OCI-LY1 (cell line): ENCODE measurements around the gene LRRC3C.

Experiments
- H2AFZ ChIP-seq: fragments of 200-600 bp; sonication (generic), shearing (Covaris generic); 2 replicates; pipeline ENCODE4 v1.6.0; 2014; ENCODE audit warnings: antibody characterized with exemption, mild to moderate bottlenecking, low read length
- H3F3A ChIP-seq: fragments of 200-600 bp; sonication (generic), shearing (Covaris generic); 2 replicates; pipeline ENCODE4 v1.6.0; 2014; ENCODE audit warnings: mild to moderate bottlenecking, antibody characterized with exemption, low read length, moderate library complexity; ENCODE audit not compliant: insufficient read depth
- H3K27ac ChIP-seq: fragments of 200-600 bp; sonication (generic); 2 replicates; pipeline ENCODE4 v1.5.1; 2014; ENCODE audit warnings: low read length, mixed run types, mild to moderate bottlenecking, low read depth; ENCODE audit not compliant: poor library complexity, severe bottlenecking
- H3K27me3 ChIP-seq: fragments of 200-600 bp; sonication (generic); 2 replicates; pipeline ENCODE4 v1.6.0; 2014; ENCODE audit warnings: antibody characterized with exemption, mild to moderate bottlenecking, low read length, moderate library complexity; ENCODE audit not compliant: insufficient read depth
- H3K36me3 ChIP-seq: fragments of 200-600 bp; sonication (generic); 2 replicates; pipeline ENCODE4 v1.6.1; 2014; ENCODE audit warnings: mild to moderate bottlenecking, antibody characterized with exemption, low read length, moderate library complexity, mixed read lengths; ENCODE audit not compliant: insufficient read depth
- H3K4me1 ChIP-seq: fragments of 200-600 bp; sonication (generic); 2 replicates; pipeline ENCODE4 v1.5.1; 2014; ENCODE audit warnings: mild to moderate bottlenecking, low read length, moderate library complexity; ENCODE audit not compliant: insufficient read depth, severe bottlenecking
- H3K4me2 ChIP-seq: fragments of 200-600 bp; sonication (generic), shearing (Covaris generic); 2 replicates; pipeline ENCODE4 v1.6.1; 2014; ENCODE audit warnings: low read length
- H3K4me3 ChIP-seq: fragments of 200-600 bp; sonication (generic); 2 replicates; pipeline ENCODE4 v1.5.1; 2014; ENCODE audit warnings: low read length, low read depth, mild to moderate bottlenecking, mixed read lengths; ENCODE audit not compliant: poor library complexity, severe bottlenecking
- H3K79me2 ChIP-seq: fragments of 200-600 bp; shearing (Covaris generic); 2 replicates; pipeline ENCODE4 v1.6.1; 2016; ENCODE audit warnings: mixed run types, low read length, mixed read lengths; ENCODE audit not compliant: insufficient read depth
- H3K9ac ChIP-seq: fragments of 200-600 bp; sonication (generic), shearing (Covaris generic); 2 replicates; pipeline ENCODE4 v1.6.1; 2014; ENCODE audit warnings: mild to moderate bottlenecking, low read length, mixed read lengths
- H3K9me2 ChIP-seq: fragments of 200-600 bp; sonication (generic), shearing (Covaris generic); 2 replicates; pipeline ENCODE4 v1.6.1; 2014; ENCODE audit warnings: low read depth, mild to moderate bottlenecking, low read length, mixed read lengths
- H3K9me3 ChIP-seq: fragments of 200-600 bp; shearing (Covaris generic); 2 replicates; pipeline ENCODE4 v1.6.1; 2014; ENCODE audit warnings: low read length, mixed read lengths
- H4K20me1 ChIP-seq: fragments of 200-600 bp; sonication (generic), shearing (Covaris generic); 2 replicates; pipeline ENCODE4 v1.6.0; 2016; ENCODE audit warnings: mild to moderate bottlenecking, low read length; ENCODE audit not compliant: insufficient read depth
- CTCF ChIP-seq: fragments of 200-600 bp; sonication (generic), shearing (Covaris generic); IDR thresholded peaks from 2 replicates; pipeline ENCODE4 v1.5.1; 2017; ENCODE audit warnings: mild to moderate bottlenecking, antibody characterized with exemption, low read length, moderate library complexity, mixed read lengths
- EZH2 ChIP-seq: fragments of 200-600 bp; sonication (generic), shearing (Covaris generic); IDR thresholded peaks from 2 replicates; pipeline ENCODE4 v1.8.0; 2017; ENCODE audit warnings: borderline replicate concordance, mixed run types, mild to moderate bottlenecking, antibody characterized with exemption, low read length, moderate library complexity, mixed read lengths

Gene LRRC3C

GRCh38 chr17:39923836-39924690, 3.5 kb upstream of the LRRC3C start:
- H4K20me1 ChIP-seq = no peaks in the 10 kb centered on the region
- peak overlapping the region; percentile 78 for H3K4me3 ChIP-seq
- no peaks in the 10 kb centered on the region for H3F3A ChIP-seq
- no peaks in the 10 kb centered on the region for H3K9me3 ChIP-seq
- H3K27me3 ChIP-seq = no peaks in the 10 kb centered on the region
- H3K79me2 ChIP-seq = peaks cover 24% of the 10 kb centered on the region
- no peak overlapping the region for H2AFZ ChIP-seq
- H3K9ac ChIP-seq = peak overlapping the region; percentile 76; the same call in 1 of the 2 replicates
- no peaks in the 10 kb centered on the region for H3K9me2 ChIP-seq
- TF ChIP-seq EZH2 (no peak), CTCF (peak; percentile 62; the same call in 1 of the 2 replicates)
- H3K4me1 ChIP-seq = peaks cover 54% of the 10 kb centered on the region
- peak overlapping the region; percentile 83 for H3K27ac ChIP-seq
- H3K36me3 ChIP-seq = peaks cover 51% of the 10 kb centered on the region
- peak overlapping the region; percentile 88 for H3K4me2 ChIP-seq

GRCh38 chr17:39924691-39925055, 2.9 kb upstream of the LRRC3C start:
- Histone ChIP-seq H3K4me1 (peaks cover 60% of the 10 kb centered on the region), H3K79me2 (peaks cover 24% of the 10 kb centered on the region), H2AFZ (no peak overlapping the region), H3K9me2 (no peaks in the 10 kb centered on the region), H3K4me3 (peak overlapping the region; percentile 78), H3K27me3 (no peaks in the 10 kb centered on the region), H3K9ac (peak overlapping the region; percentile 76; the same call in 1 of the 2 replicates), H3F3A (no peaks in the 10 kb centered on the region), H3K9me3 (no peaks in the 10 kb centered on the region), H3K36me3 (peaks cover 46% of the 10 kb centered on the region), H3K4me2 (peak overlapping the region; percentile 88), H3K27ac (peak overlapping the region; percentile 83), H4K20me1 (no peaks in the 10 kb centered on the region)
- 0 out of 2 replicates have a peak, but pooled peaks have one; percentile 19 for TF ChIP-seq CTCF
- TF ChIP-seq EZH2 = no peak

- H3K9ac ChIP-seq = peak overlapping the region; percentile 76
- H2AFZ ChIP-seq = no peak overlapping the region
- peak overlapping the region; percentile 83 for H3K27ac ChIP-seq
- no peaks in the 10 kb centered on the region for H3K9me2 ChIP-seq
- TF ChIP-seq CTCF = no peak
- no peak for TF ChIP-seq EZH2
- H3K79me2 ChIP-seq = peaks cover 24% of the 10 kb centered on the region
- no peaks in the 10 kb centered on the region for H3K9me3 ChIP-seq
- H3K36me3 ChIP-seq = peaks cover 39% of the 10 kb centered on the region
- peak overlapping the region; percentile 78 for H3K4me3 ChIP-seq
- no peaks in the 10 kb centered on the region for H3K27me3 ChIP-seq
- no peaks in the 10 kb centered on the region for H4K20me1 ChIP-seq
- peaks cover 60% of the 10 kb centered on the region for H3K4me1 ChIP-seq
- peak overlapping the region; percentile 88 for H3K4me2 ChIP-seq
- H3F3A ChIP-seq = no peaks in the 10 kb centered on the region
Observed at GRCh38 chr17:39925282-39926134, 2.0 kb upstream of the LRRC3C start.
